GM18526 (cell line): ENCODE data around the gene PTPRU.

ENCODE experiments used
- POLR2A ChIP-seq: IDR thresholded peaks from 3 replicates; pipeline ENCODE4 v1.6.1; 2011; ENCODE audit not compliant: insufficient read length; ENCODE audit errors: extremely low read depth

The PTPRU gene

DNA sequence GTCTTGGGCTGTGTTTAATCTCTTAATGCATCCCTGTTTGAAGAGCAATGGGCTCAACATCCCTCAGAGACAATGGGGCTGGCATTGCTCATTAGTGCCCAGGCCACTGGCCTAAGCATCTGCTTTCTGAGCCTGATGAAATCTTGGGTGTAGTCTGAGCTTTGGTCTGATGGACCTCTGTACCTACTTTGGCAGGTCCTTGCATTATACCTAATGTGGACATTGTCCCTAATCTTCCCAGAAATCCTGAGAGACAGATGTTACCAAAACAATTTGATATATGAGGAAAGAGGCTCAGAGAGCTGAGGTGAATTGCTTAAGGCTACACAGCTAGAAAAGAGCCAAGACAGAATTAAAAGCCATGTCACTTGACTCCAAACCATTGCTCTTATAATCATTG, 95.0 kb downstream of the PTPRU start:
- TF ChIP-seq POLR2A, result no peak

DNA sequence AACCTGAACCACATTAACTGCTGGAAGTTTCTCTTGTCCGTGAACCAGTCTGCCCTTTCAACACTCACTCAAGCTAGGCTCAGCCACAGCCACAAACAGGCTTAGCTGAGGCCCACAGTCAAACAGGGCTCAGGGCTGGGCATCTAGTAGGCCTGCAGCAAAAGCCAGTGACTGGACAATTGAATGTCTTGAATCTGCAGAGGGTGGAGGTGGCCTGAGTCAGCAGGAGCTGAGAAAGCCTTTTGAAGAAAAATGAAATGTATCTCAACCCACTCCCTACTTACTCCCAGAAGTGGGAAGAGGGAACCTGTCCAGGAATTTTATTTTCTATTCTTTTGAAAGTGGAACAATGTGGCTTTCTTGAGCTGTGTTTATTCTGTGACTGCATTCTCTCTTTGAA, 95.4 kb downstream of the PTPRU start:
- TF ChIP-seq POLR2A, result no peak

DNA sequence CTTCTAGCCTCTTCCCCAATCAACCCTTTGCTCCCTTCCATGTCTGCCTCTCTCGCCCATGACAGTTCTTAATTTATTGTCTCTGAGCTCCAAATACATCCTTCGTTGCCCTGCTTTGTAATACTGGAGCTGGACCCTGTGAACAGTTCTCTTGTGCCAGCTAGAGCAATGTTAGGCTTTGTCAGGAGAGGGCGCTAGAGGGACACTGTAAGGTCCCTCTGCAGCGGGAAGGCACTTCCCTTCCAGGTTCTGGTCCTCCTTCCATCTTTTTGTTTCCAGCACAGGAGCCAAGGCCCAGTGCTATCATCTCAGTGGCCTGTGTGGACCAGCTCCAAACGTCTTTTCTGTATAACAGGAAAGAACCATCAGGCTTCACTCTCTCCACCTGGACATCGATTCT, 95.9 kb downstream of the PTPRU start:
- TF ChIP-seq POLR2A, result no peak

DNA sequence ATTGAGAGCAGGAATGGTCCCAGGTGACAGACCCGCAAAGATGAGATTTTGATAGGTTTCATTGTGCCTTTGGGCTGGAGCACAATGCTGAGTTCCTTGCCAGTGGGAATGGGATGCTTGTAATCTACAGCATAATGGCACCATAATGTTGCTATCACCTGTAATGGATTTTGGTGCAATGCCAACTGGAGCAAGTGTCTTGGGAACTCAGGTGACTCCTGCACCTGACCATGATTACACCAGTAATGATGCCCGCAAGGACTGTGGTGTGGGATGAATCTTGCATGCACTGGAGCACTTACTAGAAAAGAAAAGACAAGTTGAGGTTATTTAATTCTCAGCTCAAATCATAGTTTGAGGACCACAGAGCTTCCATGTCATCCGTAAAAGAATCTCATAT, 96.7 kb downstream of the PTPRU start:
- no peak for TF ChIP-seq POLR2A

DNA sequence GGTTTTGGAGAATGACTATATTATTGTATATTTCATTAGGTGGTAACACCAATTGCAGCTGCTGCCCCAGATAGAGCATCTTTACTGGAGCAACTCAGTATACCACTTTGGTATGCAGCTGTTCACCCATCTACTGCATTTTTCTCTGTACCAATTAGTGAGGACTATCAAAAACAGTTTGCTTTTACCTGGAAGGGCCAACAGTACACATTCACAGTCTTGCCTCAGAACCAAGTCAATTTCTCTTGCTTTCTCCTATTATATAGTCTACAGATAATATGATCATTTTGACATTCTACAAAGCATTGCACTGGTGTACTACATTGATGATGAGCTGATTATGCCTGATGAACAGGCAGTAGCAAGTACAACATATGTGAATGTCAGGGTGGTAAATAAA, 99.3 kb downstream of the PTPRU start:
- TF ChIP-seq POLR2A, result no peak

DNA sequence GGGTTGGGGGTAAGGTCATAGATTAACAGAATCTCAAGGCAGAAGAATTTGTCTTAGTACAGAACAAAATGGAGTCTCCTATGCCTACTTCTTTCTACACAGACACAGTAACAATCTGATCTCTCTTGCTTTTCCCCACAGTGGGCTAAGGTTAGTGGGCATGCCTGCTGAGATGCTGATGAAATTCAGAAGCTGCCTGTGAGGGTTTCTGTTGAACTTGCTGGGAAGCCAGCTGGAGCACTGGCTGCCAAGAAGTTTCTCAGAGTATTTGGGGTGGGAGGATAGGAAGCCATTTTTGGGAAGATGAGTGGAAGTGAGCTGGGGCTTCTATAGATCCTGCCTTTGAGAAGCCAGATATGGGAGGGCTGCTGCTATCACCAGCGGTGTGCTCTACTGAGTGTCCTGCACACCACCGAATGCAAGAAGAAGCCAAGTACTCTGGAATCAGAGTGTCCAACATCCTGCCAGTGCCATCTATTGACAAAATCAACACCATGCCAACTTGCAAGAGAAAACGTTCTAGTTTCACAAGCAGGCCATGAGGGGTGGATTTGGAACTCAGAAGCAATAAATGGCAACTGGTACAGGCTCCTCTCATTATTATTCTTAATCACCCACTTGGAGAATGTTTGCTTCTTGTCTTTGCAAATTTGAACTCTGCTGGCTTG, 102.7 kb downstream of the PTPRU start:
- TF ChIP-seq POLR2A, result no peak

DNA sequence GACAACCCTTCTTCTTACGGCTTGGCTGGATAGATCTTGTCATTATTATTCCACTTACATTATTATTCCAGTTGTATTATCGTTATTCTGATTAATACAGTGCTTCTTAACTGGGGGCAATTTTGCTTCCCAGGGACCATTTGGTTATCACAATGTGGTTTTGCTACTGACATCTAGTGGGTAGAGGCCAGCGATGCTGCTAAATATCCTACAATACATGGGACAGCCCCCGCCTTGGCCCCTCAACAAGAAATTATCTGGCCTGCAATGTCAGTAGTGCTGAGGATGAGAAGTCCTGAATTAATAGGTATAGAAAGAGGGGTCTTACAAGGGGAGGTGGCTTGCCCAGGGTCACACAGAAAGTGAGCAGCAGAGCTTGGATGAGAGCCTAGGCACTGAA, 105.6 kb downstream of the PTPRU start:
- no peak for TF ChIP-seq POLR2A

DNA sequence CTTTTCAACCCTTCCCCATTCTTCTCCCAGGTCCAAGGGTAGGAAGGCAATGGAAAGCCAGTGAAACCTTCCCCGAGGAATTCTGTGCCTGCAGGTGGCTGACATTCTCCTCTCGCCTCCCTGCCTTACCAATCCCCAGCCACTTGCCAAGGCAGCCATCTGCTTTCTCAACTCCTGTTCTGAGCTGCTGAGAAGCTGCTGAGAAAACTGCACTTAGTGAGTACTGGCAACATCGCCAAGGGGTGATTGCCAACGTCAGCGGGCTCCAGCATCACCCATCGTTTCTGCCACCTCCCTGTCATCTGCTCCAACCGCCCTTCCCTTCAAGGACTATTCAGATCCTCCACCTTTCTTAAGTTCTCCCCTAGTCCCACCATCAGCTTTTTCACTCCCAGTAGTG, 106.0 kb downstream of the PTPRU start:
- no peak for TF ChIP-seq POLR2A

DNA sequence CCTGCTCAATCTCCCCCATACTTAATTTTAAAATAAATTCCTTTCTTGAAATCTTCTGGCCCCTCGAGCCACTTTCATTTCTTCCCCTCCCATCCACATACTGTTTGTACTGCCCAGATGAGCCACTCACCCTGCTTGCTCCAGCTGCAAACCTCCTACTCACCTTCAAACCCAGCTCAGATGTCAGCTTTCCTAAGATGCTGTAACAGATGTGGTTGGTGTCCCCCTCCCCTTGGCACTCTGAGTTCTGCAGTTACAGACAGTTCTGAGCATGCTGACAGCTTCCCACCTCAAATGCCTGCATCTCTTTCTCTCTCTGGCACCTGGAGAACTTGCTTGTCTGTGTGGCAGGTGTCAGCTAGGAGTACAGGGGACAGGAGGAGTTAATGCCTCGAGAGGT, 106.7 kb downstream of the PTPRU start:
- no peak for TF ChIP-seq POLR2A

DNA sequence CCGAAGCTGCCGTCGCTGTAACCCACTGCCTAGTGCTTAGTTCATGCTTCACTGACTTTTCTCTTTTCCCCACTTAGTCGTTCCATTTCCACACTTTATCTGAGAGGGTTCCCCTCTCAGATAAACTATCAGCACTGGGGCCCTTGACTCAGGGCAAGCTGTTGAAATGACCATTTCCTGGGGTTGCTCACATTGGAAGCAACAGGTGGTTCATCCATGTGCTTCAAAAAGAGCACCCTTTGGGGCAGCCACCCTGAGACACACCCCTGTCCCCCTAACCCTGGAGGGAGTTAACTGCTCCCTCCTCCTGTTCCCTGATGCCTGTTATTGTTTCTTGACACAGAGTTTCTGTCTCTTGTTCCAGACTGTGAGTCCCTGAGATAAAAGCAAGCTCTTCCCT, 107.2 kb downstream of the PTPRU start:
- no peak for TF ChIP-seq POLR2A

DNA sequence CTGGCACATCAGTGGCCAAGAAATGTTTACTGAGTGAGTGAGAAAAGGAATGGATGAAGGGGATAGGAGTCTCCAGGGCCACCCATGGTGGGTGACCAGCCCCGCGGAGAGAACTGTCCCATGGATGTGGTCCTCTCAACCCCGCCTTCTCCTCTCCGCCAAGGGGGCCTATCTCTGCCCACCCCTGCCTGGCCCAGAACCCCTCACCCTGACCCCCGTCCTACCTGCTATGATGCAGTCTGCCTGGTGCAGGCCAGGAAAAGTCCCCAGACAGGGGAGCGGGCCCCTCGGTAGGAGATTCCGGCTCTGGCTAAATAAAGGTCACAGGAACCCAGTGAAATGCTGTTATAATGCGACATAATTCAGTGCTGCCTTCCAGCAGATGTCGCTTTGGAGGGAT, 107.6 kb downstream of the PTPRU start:
- TF ChIP-seq POLR2A, result no peak

DNA sequence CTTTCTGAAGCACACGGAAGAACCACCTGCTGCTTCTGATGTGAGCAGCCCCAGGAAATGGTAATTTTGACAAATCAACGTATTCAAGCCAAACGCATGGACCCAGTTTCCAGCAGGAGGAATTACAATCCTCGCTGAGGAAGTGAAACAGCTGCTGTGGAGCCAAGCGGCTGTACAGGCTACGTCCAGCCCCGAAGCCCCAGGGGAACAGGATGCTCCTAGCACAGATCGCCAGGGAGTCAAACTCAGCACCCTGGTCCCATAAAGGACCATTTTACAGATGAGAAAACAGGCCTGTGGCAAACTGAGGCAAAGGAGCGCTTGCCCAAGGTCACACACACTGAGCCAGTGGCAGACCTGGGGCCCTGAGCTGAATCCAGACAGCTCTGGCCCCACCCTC, 108.0 kb downstream of the PTPRU start:
- no peak for TF ChIP-seq POLR2A

DNA sequence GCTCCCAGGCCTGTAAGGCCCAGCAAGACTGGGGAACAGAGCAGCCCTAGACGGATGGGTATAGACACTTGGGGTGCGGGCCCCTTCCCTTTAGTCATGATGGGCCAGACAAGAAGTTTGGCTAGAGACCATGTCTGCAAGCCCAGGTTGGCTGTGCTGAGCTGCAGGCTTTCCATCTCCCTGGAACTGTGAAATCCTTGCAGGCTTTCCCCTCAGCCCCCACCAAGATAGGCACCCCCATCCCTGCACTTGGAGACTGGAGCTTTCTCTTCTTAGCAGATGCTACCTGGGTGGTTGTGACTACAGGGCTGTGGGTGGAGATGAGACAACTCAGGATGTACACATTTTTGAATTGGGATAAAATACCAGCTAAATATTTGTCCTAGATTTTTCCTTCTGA, 110.3 kb downstream of the PTPRU start:
- no peak for TF ChIP-seq POLR2A

DNA sequence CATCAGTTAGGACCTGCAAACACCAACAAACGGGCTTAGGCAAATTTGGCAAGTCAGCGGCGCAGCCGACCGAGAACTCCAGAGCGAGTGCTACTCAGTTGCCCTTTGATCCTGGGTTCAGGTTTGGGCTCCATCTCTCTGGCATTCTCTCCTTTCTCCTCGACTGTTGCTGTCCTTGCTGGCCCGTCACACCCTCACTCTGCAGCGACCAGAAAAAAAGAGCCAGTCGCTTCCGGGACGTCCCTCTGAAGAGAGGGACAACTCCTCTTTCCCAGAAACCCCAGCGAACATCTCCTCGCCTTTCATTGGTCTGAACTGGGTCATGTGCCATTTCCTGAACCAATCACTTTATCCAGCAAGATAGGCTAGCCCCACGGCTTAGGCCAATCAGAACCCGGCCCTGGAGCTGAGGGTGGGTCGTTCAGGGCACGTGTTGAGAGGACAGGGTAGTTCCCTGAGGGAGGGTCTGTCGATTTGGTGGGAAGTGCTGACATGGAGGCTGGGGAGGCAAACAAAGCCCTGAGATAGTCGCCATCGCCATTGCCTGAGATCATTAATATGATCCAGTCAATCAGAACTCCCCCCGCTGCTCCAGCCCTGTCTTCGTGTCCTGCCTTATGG, 113.7 kb downstream of the PTPRU start:
- TF ChIP-seq POLR2A, result no peak

DNA sequence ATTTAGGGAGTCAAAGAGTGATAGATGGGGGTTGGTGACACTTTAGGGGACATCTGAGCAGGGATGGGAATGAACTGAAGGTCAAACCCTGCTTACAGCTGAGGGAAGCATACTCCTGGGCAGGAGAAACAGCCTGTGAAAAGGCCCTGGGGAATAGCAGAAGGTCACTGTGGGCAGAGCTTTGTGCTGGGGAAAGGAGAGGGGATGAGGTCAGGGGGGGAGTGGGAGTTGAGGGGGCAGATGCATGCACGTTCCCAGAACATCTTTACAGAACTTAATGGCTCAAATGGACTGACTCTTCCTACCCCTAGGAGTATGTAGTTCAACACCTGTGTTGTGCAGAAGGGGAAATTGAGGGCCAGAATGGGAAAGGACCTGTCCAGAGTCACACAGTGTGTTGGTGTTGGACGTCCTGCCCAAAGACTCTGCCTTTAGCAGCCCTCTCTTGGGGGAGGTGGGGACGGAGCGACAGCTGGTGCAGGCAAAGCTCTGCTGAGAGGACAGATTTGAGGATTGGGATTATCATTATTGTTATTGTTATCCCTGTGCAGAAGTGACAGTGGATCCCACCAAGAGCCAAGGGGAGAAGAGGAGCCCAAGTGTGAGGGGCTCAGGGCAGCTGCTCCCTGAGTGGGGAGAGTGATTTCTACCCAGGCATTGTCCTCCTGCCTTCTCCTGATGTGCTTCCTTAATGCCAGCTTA, 116.5 kb downstream of the PTPRU start:
- no peak for TF ChIP-seq POLR2A

DNA sequence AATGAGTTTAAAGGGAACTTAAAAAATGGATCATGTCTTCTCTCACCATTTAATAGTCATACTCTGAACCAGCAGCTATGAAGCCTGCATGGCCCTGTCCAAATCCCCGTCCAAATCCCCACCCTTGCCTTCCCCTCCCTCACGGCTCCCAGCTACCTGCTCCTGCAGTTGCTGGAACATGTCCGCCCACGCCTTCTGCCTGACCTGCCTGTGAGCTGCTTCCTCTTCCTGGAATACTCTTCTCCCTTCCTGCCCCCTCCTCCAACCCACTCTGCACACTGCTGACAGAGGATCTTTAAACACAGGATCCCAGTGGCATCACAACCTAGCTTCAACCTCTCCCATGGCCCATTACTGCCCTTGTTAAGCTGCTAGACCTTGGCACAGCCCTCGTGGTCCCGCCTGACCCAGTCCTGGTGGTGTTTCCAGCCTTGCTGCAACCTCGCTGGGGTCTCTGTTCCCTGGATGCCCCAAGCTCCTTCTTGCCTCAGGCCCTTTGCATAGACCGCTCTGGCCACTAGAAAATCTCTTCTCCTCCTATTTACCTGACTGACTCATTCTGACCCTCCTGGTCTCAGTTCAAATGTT, 118.3 kb downstream of the PTPRU start:
- no peak for TF ChIP-seq POLR2A
